GM12873 (cell line): Measurements from ENCODE around the gene DENND5B.

Experiments used
- CTCF ChIP-seq: IDR thresholded peaks from 2 replicates; pipeline ENCODE4 v1.5.1; 2012; ENCODE audit warnings: low read depth, mild to moderate bottlenecking, moderate library complexity, low read length, control low read depth; ENCODE audit not compliant: insufficient read depth; ENCODE audit errors: missing control alignments

Gene DENND5B

GRCh38 chr12:31522607-31523006 lies 68.3 kb downstream of the DENND5B start:
- no peak for TF ChIP-seq CTCF

GRCh38 chr12:31521964-31522363 lies 69.0 kb downstream of the DENND5B start:
- TF ChIP-seq CTCF = no peak

- TF ChIP-seq CTCF = no peak
Measured at GRCh38 chr12:31519511-31519910, 71.4 kb downstream of the DENND5B start.

- no peak for TF ChIP-seq CTCF
Measured at GRCh38 chr12:31518680-31519227, 72.2 kb downstream of the DENND5B start.

GRCh38 chr12:31517994-31518393 lies 72.9 kb downstream of the DENND5B start:
- no peak for TF ChIP-seq CTCF

- no peak for TF ChIP-seq CTCF
Measured at GRCh38 chr12:31516702-31517101, 74.2 kb downstream of the DENND5B start.

GRCh38 chr12:31514912-31515311 lies 76.0 kb downstream of the DENND5B start:
- no peak for TF ChIP-seq CTCF
